Spinal cord (tissue), 10 donors: ENCODE results near the gene STRA8. TPM values are rescaled to one million over a fixed set of nuclear protein-coding genes. Genes with fewer than 3 reads are reported as not detected.

ENCODE experiments used
- DNase-seq, 6 donors: peaks; one replicate each; pipeline versions ENCODE4 v3.0.0 to v3.0.0-alpha.2; 2013 to 2015; ENCODE audit warnings: low spot score in 6 of 6, low read depth in 4 of 6
- H3K27ac ChIP-seq: one replicate; pipeline ENCODE4 v1.5.1; 2013; ENCODE audit warnings: low read depth, low read length, control low read depth
- H3K27me3 ChIP-seq: one replicate; pipeline ENCODE4 v1.6.1; 2013; ENCODE audit warnings: low read length; ENCODE audit not compliant: control insufficient read depth, insufficient read depth
- H3K36me3 ChIP-seq: one replicate; pipeline ENCODE4 v1.6.1; 2013; ENCODE audit warnings: low read length; ENCODE audit not compliant: control insufficient read depth, insufficient read depth
- H3K4me1 ChIP-seq: one replicate; pipeline ENCODE4 v1.6.1; 2013; ENCODE audit warnings: low read length; ENCODE audit not compliant: control insufficient read depth, insufficient read depth
- H3K4me3 ChIP-seq: one replicate; pipeline ENCODE4 v1.5.1; 2013; ENCODE audit warnings: low read depth, low read length, control low read depth
- H3K9me3 ChIP-seq: one replicate; pipeline ENCODE4 v1.6.1; 2013; ENCODE audit warnings: low read length; ENCODE audit not compliant: control insufficient read depth, insufficient read depth
- WGBS: methylation state at CpG from one replicate; pipeline ENCODE4 v1.1.5; 2013; ENCODE audit warnings: missing lambda C conversion rate; ENCODE audit not compliant: insufficient coverage; 5-methylcytosine and 5-hydroxymethylcytosine counted together
- long read RNA-seq, 4 donors: transcript quantifications; one replicate each; lab custom pipeline, GENCODE V29; 2026
- polyA plus RNA-seq, 2 donors: library from polyadenylated mRNA; unstranded; fragments of 120-200 nt; gene quantifications; one replicate each; pipeline ENCODE4 v1.2.1, GENCODE V29; 2013; ENCODE audit not compliant: insufficient read length in 2 of 2
- total RNA-seq, 2 donors: library from RNA; depleted of rRNA in 1 of 2; stranded (reverse); fragments of 120-200 nt in 1 of 2; fragments of >200 nt in 1 of 2; gene quantifications; one replicate each; pipeline versions ENCODE4 v1.2.3 to v1.2.4, GENCODE V29; 2013 to 2014
- donor health status: healthy.

Gene STRA8, protein sequence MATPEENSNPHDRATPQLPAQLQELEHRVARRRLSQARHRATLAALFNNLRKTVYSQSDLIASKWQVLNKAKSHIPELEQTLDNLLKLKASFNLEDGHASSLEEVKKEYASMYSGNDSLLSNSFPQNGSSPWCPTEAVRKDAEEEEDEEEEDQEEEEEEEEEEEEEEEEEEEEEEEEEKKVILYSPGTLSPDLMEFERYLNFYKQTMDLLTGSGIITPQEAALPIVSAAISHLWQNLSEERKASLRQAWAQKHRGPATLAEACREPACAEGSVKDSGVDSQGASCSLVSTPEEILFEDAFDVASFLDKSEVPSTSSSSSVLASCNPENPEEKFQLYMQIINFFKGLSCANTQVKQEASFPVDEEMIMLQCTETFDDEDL
- total RNA-seq (not detected), polyA plus RNA-seq (not detected)
- long read RNA-seq, donor 1 = 0 reads
- long read RNA-seq, donor 2 = 0 reads
- long read RNA-seq, donor 3 = 0 reads
- long read RNA-seq, donor 4 = 0 reads

DNA sequence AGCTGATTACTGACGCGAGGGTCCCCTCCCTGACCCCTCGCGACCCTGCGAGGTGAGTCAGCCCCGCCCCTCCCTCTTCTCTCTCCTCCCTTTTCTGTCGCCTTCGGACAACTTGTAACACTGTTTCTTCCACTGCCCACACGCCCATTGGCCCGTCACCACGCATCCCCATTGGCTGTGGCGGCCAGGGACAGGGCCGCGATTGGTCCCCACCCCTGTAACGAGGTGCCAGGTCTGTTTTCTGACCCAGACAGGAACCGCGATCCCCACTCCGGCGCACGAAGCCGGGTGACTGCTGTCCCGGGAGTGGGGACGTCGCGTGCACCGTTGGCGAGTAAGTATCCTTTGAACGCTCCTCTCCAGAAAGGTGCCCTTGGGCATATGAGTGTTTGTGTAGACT, at the start of gene STRA8:
Gene STRA8 (plus strand): TSS at position 269 of the 400 bp plus-strand sequence. CDS start 6,687 bp downstream, outside the sequence.
- H3K27me3 ChIP-seq = no peaks in the 10 kb centered on the region
- no peaks in the 10 kb centered on the region for H3K9me3 ChIP-seq
- no peak within 1 kb of the TSS for H3K4me3 ChIP-seq
- 92% methylated on average over 27 of the region's 28 CpGs for WGBS
- H3K4me1 ChIP-seq = no peaks in the 10 kb centered on the region
- no peaks in the 10 kb centered on the region for H3K36me3 ChIP-seq
- no peak for DNase-seq
- H3K27ac ChIP-seq = no peak within 1 kb of the TSS

DNA sequence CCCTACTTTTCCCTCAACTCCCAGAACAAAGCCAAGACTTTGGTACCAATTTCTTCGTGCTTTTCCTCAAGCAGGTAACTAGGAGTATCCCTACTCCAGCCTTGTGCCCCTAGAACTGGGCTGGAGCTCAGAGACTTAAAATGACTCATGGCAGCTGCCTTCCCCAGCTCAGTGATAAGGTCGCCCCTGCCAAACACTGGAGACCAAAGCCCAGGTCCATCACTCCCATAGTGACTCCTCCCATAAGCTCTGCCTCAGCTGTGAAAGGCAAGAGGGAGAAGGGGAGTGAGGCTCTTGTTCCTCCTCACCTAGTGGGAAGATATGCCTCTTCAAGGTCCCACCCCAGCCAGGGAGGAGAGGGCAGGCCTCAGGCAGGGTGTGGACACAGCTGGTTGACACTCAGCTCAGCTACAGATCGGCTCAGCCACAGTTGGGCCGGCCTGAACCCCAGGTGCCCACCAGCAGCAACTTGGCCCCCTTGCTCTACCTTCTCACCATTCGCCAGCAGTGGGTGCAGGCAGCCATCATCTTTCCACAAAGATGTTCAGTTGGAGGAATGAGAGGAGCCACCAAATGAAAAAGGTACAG, 49.3 kb upstream of the STRA8 start:
- Histone ChIP-seq H3K27me3 (no peaks in the 10 kb centered on the region), H3K36me3 (peaks cover 66% of the 10 kb centered on the region), H3K4me3 (no peak overlapping the region), H3K27ac (no peak overlapping the region), H3K9me3 (peaks cover 6% of the 10 kb centered on the region), H3K4me1 (no peaks in the 10 kb centered on the region)
- no peak for DNase-seq
- 93% methylated on average over 3 of the region's 5 CpGs for WGBS

GRCh38 chr7:135185471-135186260, 48.0 kb upstream of the STRA8 start:
- Histone ChIP-seq H3K36me3 (peaks cover 66% of the 10 kb centered on the region), H3K9me3 (peaks cover 4% of the 10 kb centered on the region), H3K4me3 (no peak overlapping the region), H3K27me3 (no peaks in the 10 kb centered on the region), H3K4me1 (no peaks in the 10 kb centered on the region), H3K27ac (no peak overlapping the region)
- no peak for DNase-seq
- WGBS = 94% methylated on average over 5 of the region's 7 CpGs

DNA sequence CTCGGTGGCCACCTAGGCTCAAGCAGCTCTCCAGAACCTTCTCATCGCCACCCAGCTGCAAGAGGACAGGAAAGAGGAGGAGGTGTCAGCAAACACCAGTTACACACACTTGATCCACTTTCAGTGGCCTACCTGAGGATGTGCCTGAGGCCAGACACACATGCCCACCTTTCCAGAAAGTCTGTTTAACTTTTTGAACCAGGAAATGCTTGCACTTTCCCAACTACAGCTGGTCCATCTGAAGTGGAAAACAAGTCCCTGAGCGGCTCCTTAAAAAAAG, 47.4 kb upstream of the STRA8 start:
- Histone ChIP-seq H3K27me3 (no peaks in the 10 kb centered on the region), H3K27ac (no peak overlapping the region), H3K9me3 (peaks cover 4% of the 10 kb centered on the region), H3K4me1 (no peaks in the 10 kb centered on the region), H3K4me3 (no peak overlapping the region), H3K36me3 (peaks cover 66% of the 10 kb centered on the region)
- DNase-seq = no peak
- WGBS = 100% methylated on average over 3 of the region's 3 CpGs

- Histone ChIP-seq H3K9me3 (peaks cover 4% of the 10 kb centered on the region), H3K27ac (no peak overlapping the region), H3K27me3 (no peaks in the 10 kb centered on the region), H3K4me3 (no peak overlapping the region), H3K4me1 (no peaks in the 10 kb centered on the region), H3K36me3 (peaks cover 66% of the 10 kb centered on the region)
- no peak for DNase-seq
- WGBS = 89% methylated on average over 12 of the region's 12 CpGs
These were observed 46.8 kb upstream of the STRA8 start for GRCh38 chr7:135186841-135187253.

- H3K36me3 ChIP-seq = peaks cover 71% of the 10 kb centered on the region
- no peak overlapping the region for H3K4me3 ChIP-seq
- 97% methylated on average over 12 of the region's 12 CpGs for WGBS
- no peak for DNase-seq
- no peaks in the 10 kb centered on the region for H3K9me3 ChIP-seq
- H3K27ac ChIP-seq = no peak overlapping the region
- no peaks in the 10 kb centered on the region for H3K4me1 ChIP-seq
- no peaks in the 10 kb centered on the region for H3K27me3 ChIP-seq
These were observed 45.2 kb upstream of the STRA8 start for GRCh38 chr7:135188298-135188984.

- Histone ChIP-seq H3K9me3 (no peaks in the 10 kb centered on the region), H3K27ac (no peak overlapping the region), H3K4me3 (no peak overlapping the region), H3K36me3 (peaks cover 72% of the 10 kb centered on the region), H3K27me3 (no peaks in the 10 kb centered on the region), H3K4me1 (no peaks in the 10 kb centered on the region)
- 94% methylated on average over 5 of the region's 6 CpGs for WGBS
- DNase-seq = no peak
These were observed 44.4 kb upstream of the STRA8 start for GRCh38 chr7:135189221-135189662.

GRCh38 chr7:135189961-135190360, 43.7 kb upstream of the STRA8 start:
- peaks cover 72% of the 10 kb centered on the region for H3K36me3 ChIP-seq
- H3K27me3 ChIP-seq = no peaks in the 10 kb centered on the region
- H3K4me3 ChIP-seq = no peak overlapping the region
- peaks cover 3% of the 10 kb centered on the region for H3K4me1 ChIP-seq
- WGBS = 81% methylated on average over 4 of the region's 4 CpGs
- H3K27ac ChIP-seq = no peak overlapping the region
- DNase-seq = no peak
- no peaks in the 10 kb centered on the region for H3K9me3 ChIP-seq

DNA sequence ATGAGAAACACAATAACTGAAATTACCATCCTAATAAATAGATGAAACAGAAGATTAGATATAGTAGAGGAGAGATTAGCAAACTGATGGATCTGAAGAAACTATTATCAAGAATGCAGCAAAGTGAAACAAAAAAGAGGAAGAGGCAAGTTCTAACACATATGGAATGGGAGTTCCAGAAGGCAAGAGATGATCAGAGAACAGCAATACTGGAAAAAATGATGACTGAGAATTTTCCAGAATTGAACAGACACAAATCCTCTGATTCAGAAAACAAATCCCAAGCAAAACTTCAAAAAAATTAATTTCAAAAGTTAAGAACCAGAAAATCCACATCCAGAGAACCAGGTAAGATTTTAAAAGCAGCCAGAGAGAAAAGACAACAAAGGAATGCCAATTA, 42.9 kb upstream of the STRA8 start:
- H3K9me3 ChIP-seq = no peaks in the 10 kb centered on the region
- H3K4me1 ChIP-seq = peaks cover 3% of the 10 kb centered on the region
- no peak for DNase-seq
- H3K27ac ChIP-seq = no peak overlapping the region
- no peaks in the 10 kb centered on the region for H3K27me3 ChIP-seq
- peaks cover 70% of the 10 kb centered on the region for H3K36me3 ChIP-seq
- no peak overlapping the region for H3K4me3 ChIP-seq
